ENCODE measurements around the gene RTL1.

The RTL1 gene

GRCh38 chr14:100903672-100904185, at the start of gene RTL1:
RTL1 (minus strand) TSS chr14:100903722; CDS start chr14:100884788, 18,934 bp downstream.
- no peak for DNase-seq

DNA sequence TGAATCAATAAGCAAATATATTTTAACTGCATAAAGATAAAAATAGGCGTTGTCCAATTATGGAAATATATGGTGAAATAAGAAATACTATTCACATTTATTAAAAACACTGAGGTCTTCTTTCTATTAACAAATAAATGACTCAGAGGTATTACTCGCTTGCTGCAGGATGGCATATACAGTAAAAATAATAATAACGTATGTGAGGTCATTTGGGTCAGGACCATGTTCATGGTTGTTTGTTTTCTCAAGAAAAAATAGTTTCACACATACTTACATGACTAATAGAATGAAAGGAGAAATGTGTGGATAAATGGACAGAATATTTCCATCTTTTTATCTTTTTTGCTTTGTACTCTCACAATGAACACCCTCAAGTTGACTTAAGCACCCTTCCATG, 46.5 kb upstream of the RTL1 start:
- peak; percentile 11 for DNase-seq

GRCh38 chr14:100944052-100944451, 40.5 kb upstream of the RTL1 start:
- DNase-seq: no peak

DNA sequence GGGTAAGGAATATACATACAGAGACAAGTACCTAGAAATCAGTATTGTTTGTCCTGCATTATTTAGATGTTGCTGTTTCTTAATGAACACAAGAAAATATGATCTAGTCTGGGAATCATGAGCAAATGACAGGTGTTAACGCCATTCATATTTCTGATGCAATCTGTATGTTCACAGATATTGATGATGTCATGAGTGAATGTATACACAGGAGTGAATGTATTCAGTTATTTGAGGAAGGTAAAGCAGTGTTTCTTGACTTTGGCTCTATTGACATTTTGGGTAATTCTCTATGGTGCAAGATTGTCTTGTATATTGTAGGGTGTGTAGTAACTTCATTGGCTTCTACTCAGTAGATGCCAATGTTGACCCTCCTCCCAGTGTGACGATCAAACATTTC, 26.7 kb upstream of the RTL1 start:
- DNase-seq: no peak

DNA sequence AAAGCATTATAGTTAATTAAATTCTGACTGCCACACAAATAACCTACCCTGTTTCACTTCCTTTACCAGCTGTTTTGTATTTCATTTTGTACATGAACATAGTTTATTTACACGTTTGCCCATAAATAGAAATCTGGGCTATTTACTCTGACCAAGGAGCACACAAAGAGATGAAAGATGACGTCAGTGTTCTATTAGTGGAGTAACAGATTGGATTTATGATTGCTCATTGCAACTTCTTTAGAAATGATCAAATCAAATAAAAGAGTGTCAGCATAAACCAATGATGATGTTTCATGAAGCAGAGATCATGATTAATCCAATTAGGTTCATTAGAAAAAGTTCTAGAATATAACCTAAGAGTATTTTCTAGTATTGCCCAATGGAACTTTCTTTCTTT, 12.0 kb upstream of the RTL1 start:
- DNase-seq: no peak

DNA sequence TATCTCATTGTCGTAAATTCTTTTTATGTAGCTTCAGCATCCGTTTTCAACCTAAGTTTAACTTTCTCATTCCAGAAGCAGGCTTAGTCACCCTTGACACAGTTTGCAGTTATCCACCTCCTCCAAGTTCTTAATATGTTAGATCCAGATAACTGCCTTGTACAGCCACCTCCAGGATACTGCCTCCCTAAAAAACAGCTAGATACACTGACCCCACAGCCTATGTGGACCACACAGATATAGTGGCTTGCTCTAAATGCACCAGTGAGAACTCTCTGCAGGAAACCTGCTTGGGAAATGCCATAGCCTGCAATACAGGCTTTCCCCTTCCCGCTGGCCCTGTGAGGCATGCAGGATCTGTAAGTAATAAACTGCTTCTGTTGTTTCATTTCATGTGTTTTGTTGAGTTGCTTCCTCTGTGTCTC, 11.1 kb upstream of the RTL1 start:
- peak; percentile 26 for DNase-seq

DNA sequence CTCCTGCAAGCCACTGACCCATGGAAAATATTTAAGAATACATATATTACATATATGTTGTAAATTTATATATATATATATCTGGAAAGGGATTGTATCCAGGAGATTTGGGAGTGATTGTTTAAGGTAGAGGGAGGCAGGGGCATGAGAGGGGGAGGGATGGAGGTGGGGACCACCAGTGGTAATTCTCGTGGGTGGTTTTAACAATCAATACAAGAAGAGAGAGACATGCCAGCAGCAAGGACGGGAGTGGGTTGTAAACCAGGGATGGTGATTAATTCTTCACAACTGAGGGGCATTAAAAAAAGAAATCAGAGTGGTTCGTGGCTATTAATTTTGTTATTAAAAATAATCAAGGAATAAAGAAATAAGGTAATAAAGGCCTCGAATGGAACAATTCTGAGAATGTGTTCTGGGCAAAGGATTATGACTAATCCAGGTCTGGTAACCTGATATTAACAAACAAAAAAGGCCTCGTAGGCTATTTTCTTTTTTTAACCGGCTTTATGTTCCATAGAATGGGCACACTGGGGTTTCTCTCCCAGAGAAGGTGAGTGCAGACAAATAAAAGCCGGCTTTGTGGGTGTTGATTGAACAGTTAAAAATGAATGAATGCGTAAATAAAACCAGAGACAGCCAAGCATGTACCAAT, 8.3 kb upstream of the RTL1 start:
- DNase-seq: no peak

GRCh38 chr14:100910888-100911664, 7.6 kb upstream of the RTL1 start:
- no peak for DNase-seq

DNA sequence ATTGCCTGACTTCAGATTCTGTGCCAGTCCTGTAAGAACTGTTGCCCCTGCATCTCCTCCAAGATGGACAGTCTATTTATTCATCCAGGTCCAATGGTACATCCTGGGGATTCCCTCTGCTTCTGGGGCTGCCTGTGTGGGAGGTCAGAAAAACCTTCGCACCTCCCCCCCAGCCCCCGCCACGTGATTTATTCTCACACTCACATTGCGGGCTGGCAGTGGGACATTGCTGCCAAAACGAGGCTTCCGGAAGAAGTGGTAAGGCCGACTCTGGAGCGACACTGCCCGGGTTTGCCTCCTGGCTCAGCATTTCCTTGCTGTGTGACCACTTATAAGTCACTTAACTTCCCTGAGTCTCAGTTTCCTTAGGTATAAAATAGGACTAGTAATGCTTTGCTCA, 5.9 kb upstream of the RTL1 start:
- no peak for DNase-seq

GRCh38 chr14:100907240-100907639, 3.7 kb upstream of the RTL1 start:
- DNase-seq: no peak

- no peak for DNase-seq
Observed at GRCh38 chr14:100906420-100906819, 2.9 kb upstream of the RTL1 start.

DNA sequence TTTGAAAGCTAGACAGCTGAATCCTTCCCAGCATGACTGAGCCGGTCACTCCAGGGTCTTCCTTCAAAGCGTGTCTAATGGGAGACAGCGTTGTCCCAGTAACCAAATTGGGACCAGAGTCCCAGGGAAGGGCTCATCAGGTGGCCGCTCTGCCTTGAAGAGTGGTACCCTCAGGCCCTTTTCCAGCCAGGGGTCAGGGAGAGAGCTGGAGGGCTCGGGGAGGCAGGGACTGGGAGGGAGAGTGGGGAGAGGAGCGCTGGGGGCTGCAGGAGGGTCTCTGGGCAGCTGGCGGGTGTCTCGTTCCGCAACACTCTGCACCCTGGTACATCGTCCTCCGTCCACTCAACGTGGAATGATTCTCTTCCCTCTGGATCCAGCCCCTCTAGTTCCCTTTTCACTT, 1.6 kb upstream of the RTL1 start:
- DNase-seq: no peak

GRCh38 chr14:100904307-100905087, 975 bp upstream of the RTL1 start:
- DNase-seq: no peak

GRCh38 chr14:100903134-100903468, 421 bp downstream of the RTL1 start:
- DNase-seq: no peak

GRCh38 chr14:100902295-100903133, 1.0 kb downstream of the RTL1 start:
- DNase-seq: no peak

DNA sequence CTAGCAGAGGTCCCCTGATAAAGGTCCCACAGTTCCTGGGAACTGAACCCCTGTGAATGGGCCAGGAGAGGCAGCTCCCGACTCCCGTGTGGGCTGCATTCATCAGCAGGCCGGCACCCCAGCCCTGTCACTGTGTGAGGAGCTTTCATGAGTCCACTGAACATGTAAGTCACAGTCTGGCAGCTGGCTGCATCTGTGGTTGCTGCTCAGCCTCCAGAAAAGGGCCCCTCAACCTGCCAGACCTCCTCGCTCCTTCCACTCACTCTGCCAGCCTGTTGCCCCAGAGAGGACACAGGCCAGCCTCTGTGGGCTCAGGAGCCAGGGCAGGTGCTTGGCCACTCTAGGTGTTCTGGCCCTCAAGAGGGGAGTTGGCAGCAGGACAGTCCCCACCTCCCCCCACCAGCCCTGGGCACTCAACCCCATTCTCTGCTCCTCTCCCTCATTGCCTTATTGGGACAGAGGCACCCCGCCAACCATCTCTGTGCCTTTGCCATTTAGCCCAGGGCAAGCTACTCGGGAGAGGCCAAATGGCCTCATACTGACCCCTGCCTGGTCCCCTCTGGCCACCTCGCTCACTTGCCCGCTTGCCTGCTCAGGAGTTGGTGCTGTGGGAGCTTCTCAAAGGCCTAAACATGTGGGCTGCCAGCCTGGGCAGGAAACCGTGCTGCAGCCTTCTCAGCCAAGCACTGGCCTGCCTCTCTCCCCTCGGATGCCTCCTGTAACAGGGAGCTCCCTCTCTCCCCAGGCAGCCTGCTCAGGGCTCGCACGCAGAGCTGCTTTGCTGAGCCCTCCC, 1.9 kb downstream of the RTL1 start:
- no peak for DNase-seq

- DNase-seq: no peak
Observed at GRCh38 chr14:100900837-100901390, 2.6 kb downstream of the RTL1 start.

GRCh38 chr14:100899884-100900771, 3.4 kb downstream of the RTL1 start:
- DNase-seq: no peak

DNA sequence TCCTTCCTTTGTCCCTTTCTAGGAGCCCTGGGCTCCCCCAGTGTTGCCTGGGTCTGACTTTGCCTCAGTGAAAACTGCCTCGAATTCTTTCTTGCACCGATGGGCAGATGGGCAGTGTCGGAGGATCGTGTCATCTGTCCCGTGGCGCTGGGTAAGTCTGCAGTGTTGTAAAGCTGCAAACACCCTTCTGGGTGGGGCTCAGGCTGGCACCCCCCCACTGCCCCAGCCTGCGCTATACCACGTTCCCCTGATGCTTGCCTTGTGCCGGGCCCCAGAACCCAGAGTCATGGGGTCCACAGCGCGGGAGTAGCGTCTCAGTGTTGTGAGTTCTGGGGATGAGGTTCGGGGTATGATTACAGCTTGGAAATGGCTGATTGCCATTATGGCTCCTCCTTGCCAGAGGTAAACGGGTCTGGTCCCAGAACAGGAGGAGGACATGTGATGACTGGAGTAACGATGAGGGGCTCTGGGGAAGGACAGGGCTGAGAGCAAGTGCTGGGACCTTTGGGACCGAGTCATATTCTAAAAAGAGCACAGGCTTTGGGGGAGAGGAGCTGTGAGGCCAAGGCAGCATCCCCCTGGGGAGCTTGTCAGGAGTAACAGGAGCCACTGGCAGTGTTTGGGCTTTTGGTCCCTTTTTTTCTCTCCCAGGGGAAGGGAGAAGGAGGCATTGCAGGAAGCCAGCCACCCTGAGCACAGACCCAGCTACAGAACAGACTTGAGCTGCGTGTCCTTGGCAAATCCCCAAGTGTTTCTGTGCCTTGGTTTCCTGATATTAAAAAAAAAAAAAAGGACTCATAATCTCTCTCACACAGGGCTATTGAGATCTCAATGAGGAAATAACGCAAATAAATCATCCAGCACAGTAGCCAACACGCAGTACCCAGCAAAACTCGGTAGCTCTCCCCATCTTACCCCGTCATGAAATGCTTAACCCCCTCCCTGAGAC, 4.3 kb downstream of the RTL1 start:
- DNase-seq: no peak

Data from EL (cell line).